HCT116 (cell line): Measurements from ENCODE around the gene ENTHD1.

Experiments
- CTCF ChIP-seq, 3 experiments: fragments of 200-600 bp in 1 of 3; sonication (generic) in 1 of 3; IDR thresholded peaks in 2 of 3; conservative IDR thresholded peaks in 1 of 3; 2 replicates each; pipeline ENCODE4 v1.5.1; 2012 to 2017; ENCODE audit warnings: low read depth in 2 of 3, low read length in 2 of 3, antibody characterized with exemption in 1 of 3, borderline replicate concordance in 1 of 3, control low read depth in 1 of 3, mild to moderate bottlenecking in 1 of 3, mixed read lengths in 1 of 3, mixed run types in 1 of 3, moderate library complexity in 1 of 3; ENCODE audit not compliant: insufficient read depth in 1 of 3
- SIN3A ChIP-seq: IDR thresholded peaks from 2 replicates; pipeline ENCODE4 v1.6.1; 2012; ENCODE audit warnings: low read depth

- TF ChIP-seq CTCF (IDR thresholded peaks at IDR 0.05 in 2 of 3, conservative IDR thresholded peaks at IDR 0.05 in 1 of 3; ENCODE audit: borderline replicate concordance in 1 of 3, insufficient read depth in 1 of 3, low read depth in 2 of 3, low read length in 2 of 3) (no peak), SIN3A (no peak)
These were observed 186.2 kb downstream of the ENTHD1 start for GRCh38 chr22:39707351-39707750.
